ENCODE results near the gene SLC9C2. TPM values are rescaled to one million over a fixed set of nuclear protein-coding genes. Genes with fewer than 3 reads are reported as not detected.

The SLC9C2 gene
- total RNA-seq, 1 experiment from 2014 or later, result not detected

DNA sequence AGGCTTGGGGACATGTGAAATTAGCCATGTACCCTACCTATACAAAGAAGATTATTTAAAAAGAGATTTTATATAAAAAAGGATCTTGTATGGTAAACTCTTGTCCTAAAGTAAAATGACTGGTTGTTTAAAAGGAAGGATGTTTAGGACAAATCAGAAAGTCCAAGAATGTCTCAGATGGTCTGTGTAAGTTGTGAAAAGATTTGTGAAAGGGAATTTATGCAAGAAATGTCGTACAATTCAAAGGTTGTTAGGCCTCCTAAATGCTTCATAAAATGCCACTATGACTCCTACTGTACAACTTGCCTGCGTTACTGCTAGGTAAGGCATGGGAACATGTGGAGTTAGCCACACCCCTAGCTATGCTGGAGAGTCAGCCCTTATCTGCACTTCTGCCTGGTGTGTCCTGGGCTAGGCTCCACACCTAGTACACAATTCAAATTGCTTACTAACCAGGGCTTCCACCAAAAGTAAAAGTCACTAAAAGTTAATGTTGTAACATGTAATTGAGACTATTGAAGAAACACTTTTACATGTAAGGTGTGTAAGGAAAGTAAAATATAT lies 106.0 kb downstream of the SLC9C2 start:
- Histone ChIP-seq H4K8ac (replicated peaks; ENCODE audit: insufficient read length, low read depth, low read length) (no peak overlapping the region), H2AFZ (ENCODE audit: low read length) (no peak overlapping the region), H2BK12ac (ENCODE audit: insufficient read length, low read depth, low read length) (no peak overlapping the region), H3K4me2 (ENCODE audit: insufficient read depth, insufficient read length, low read length) (no peak overlapping the region), H2AK5ac (ENCODE audit: insufficient read length, low read length) (no peak overlapping the region), H3K27me3 (ENCODE audit: insufficient read depth, low read length) (no peaks in the 10 kb centered on the region), H4K5ac (ENCODE audit: insufficient read length, low read depth, low read length) (no peak overlapping the region), H3K79me2 (ENCODE audit: insufficient read depth, low read length) (no peaks in the 10 kb centered on the region), H3K4ac (ENCODE audit: low read depth, low read length) (no peak overlapping the region), H3T11ph (ENCODE audit: low read length) (no peak overlapping the region), H4K20me1 (ENCODE audit: control insufficient read depth, insufficient read depth, insufficient read length) (no peaks in the 10 kb centered on the region), H3K18ac (ENCODE audit: insufficient read length, low read depth, low read length) (no peak overlapping the region), H3K56ac (ENCODE audit: insufficient read length, low read depth, low read length) (no peak overlapping the region), H3K23me2 (ENCODE audit: insufficient read length, low read depth, low read length, poor library complexity, severe bottlenecking) (no peaks in the 10 kb centered on the region), H2BK5ac (ENCODE audit: insufficient read length, low read length) (no peak overlapping the region), H3K79me1 (ENCODE audit: insufficient read depth, low read depth, low read length, poor library complexity, severe bottlenecking) (no peaks in the 10 kb centered on the region), H3K4me1 (ENCODE audit: insufficient read depth, low read length) (no peaks in the 10 kb centered on the region), H4K91ac (ENCODE audit: insufficient read length, low read depth, low read length) (no peak overlapping the region), H3K23ac (ENCODE audit: insufficient read length, low read depth, low read length) (no peak overlapping the region), H2BK120ac (ENCODE audit: low read depth, low read length, poor library complexity, severe bottlenecking) (no peak overlapping the region), H2BK20ac (ENCODE audit: low read depth, low read length, poor library complexity, severe bottlenecking) (no peak overlapping the region), H3K27ac (ENCODE audit: insufficient read length, low read depth, low read length) (no peak overlapping the region), H3K9me3 (ENCODE audit: control insufficient read depth, low read depth, low read length) (peaks cover 15% of the 10 kb centered on the region), H2BK15ac (ENCODE audit: low read depth, low read length) (no peak overlapping the region), H3K14ac (ENCODE audit: insufficient read depth, low read length) (no peak overlapping the region), H3K9ac (ENCODE audit: extremely low read depth, insufficient read length, low read length) (no peak overlapping the region)
- Mint-ChIP-seq H3K36me3 (ENCODE audit: insufficient read depth in 1 of 3, low read depth in 3 of 3) (peaks cover 20 to 53% (median 34%) of the 10 kb centered on the region in 3 experiments), H3K4me3 (no peak overlapping the region), H3K27me3 (ENCODE audit: low read depth) (no peaks in the 10 kb centered on the region), H3K9me3 (peaks cover 29 to 46% of the 10 kb centered on the region in 2 experiments), H3K27ac (no peak overlapping the region), H3K4me1 (no peaks in the 10 kb centered on the region)
- no peak for DNase-seq
- WGBS (ENCODE audit: extremely low coverage, insufficient read length, low lambda C conversion rate), result no CpG with 5 or more reads among the region's 2 CpGs
- TF ChIP-seq, protein P1, sequence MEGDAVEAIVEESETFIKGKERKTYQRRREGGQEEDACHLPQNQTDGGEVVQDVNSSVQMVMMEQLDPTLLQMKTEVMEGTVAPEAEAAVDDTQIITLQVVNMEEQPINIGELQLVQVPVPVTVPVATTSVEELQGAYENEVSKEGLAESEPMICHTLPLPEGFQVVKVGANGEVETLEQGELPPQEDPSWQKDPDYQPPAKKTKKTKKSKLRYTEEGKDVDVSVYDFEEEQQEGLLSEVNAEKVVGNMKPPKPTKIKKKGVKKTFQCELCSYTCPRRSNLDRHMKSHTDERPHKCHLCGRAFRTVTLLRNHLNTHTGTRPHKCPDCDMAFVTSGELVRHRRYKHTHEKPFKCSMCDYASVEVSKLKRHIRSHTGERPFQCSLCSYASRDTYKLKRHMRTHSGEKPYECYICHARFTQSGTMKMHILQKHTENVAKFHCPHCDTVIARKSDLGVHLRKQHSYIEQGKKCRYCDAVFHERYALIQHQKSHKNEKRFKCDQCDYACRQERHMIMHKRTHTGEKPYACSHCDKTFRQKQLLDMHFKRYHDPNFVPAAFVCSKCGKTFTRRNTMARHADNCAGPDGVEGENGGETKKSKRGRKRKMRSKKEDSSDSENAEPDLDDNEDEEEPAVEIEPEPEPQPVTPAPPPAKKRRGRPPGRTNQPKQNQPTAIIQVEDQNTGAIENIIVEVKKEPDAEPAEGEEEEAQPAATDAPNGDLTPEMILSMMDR (conservative IDR thresholded peaks at IDR 0.05), result no peak
